Prostate gland (tissue), 2 donors: ENCODE results near the gene PSMD5. TPM values are rescaled to one million over a fixed set of nuclear protein-coding genes. Genes with fewer than 3 reads are reported as not detected.
A peak's percentile ranks its signal among the peaks of the same experiment; 100 is the strongest.

Experiments
- DNase-seq: peaks from one replicate; pipeline ENCODE4 v3.0.0-alpha.2; 2019; ENCODE audit warnings: low spot score
- H3K27ac ChIP-seq, 2 donors: fragments of 200-600 bp; sonication (generic); 2 replicates each; pipeline ENCODE4 v1.5.1; 2017 to 2019
- H3K27me3 ChIP-seq: fragments of 200-600 bp; sonication (generic); replicated peaks from 2 replicates; pipeline ENCODE4 v1.5.1; 2019; ENCODE audit not compliant: insufficient read depth
- H3K36me3 ChIP-seq, 2 donors: fragments of 200-600 bp; sonication (generic); 1 replicate in 1 of 2; 2 replicates in 1 of 2; pipeline versions ENCODE4 v1.5.1 to v1.8.1; 2017 to 2019
- H3K4me1 ChIP-seq: fragments of 200-600 bp; sonication (generic); replicated peaks from 2 replicates; pipeline ENCODE4 v1.5.1; 2019
- H3K4me3 ChIP-seq, 2 donors: fragments of 200-600 bp; sonication (generic); 2 replicates each; pipeline ENCODE4 v1.5.1; 2017 to 2019
- H3K9me3 ChIP-seq: fragments of 200-600 bp; sonication (generic); 2 replicates; pipeline ENCODE4 v1.5.1; 2017
- CTCF ChIP-seq, 4 experiments: fragments of 200-600 bp in 2 of 4; fragments of 450-650 bp in 2 of 4; sonication (generic) in 2 of 4; IDR thresholded peaks; 1 replicate in 3 of 4; 2 replicates in 1 of 4; pipeline ENCODE4 v1.5.1; 2016 to 2019; ENCODE audit warnings: antibody characterized with exemption in 4 of 4, mild to moderate bottlenecking in 2 of 4, moderate library complexity in 2 of 4
- POLR2A ChIP-seq: fragments of 450-650 bp; IDR thresholded peaks from one replicate; pipeline ENCODE4 v1.6.1; 2016; ENCODE audit warnings: antibody characterized with exemption, mild to moderate bottlenecking
- POLR2AphosphoS5 ChIP-seq: sonication (generic); formaldehyde crosslinking; IDR thresholded peaks from one replicate; pipeline ENCODE4 v1.6.1; 2017; ENCODE audit warnings: antibody characterized with exemption
- WGBS: methylation state at CpG from one replicate; pipeline ENCODE4 v1.1.5; 2018; 5-methylcytosine and 5-hydroxymethylcytosine counted together
- intact Hi-C: fragments of 100-400 bp; cut with DNase I; formaldehyde crosslinking; loops from one replicate; pipeline ENCODE4 v1.14.2; 2022
- total RNA-seq, 2 donors: library from RNA; depleted of rRNA; stranded (reverse); fragments of >200 nt; gene quantifications; one replicate each; pipeline ENCODE4 v1.1.0, GENCODE V29; 2016

The PSMD5 gene
- total RNA-seq, 2 donors from 2014 or later: 30.0 to 36.3 TPM

GRCh38 chr9:120870206-120870605 lies 27.5 kb upstream of the PSMD5 start:
- Histone ChIP-seq H3K27me3 (no peaks in the 10 kb centered on the region), H3K4me1 (no peaks in the 10 kb centered on the region), H3K4me3 (no peak overlapping the region), H3K9me3 (no peaks in the 10 kb centered on the region), H3K27ac (no peak overlapping the region), H3K36me3 (no peaks in the 10 kb centered on the region)
- intact Hi-C loops: loop anchor here (10.0 kb wide), 1 partner anchor 115 kb away; no protein-coding TSS in a partner anchor
- TF ChIP-seq CTCF (IDR thresholded peaks at IDR 0.05) (no peak), POLR2A (no peak), POLR2AphosphoS5 (no peak)
- no peak for DNase-seq
- WGBS: 91% methylated on average over 9 of the region's 9 CpGs

- Histone ChIP-seq H3K9me3 (no peaks in the 10 kb centered on the region), H3K4me1 (no peaks in the 10 kb centered on the region), H3K36me3 (no peaks in the 10 kb centered on the region), H3K4me3 (no peak overlapping the region), H3K27me3 (no peaks in the 10 kb centered on the region), H3K27ac (peak overlapping the region; percentile 80 to 82)
- no peak for DNase-seq
- WGBS: 84% methylated on average over 10 of the region's 10 CpGs
- TF ChIP-seq CTCF (IDR thresholded peaks at IDR 0.05) (no peak), POLR2AphosphoS5 (no peak), POLR2A (no peak)
- intact Hi-C loops: loop anchor here (2.0 to 10.0 kb wide), 3 partner anchors 67 to 208 kb away; no protein-coding TSS in a partner anchor
Observed at GRCh38 chr9:120869726-120870125, 27.0 kb upstream of the PSMD5 start.

- H3K4me1 ChIP-seq: no peaks in the 10 kb centered on the region
- intact Hi-C loops: loop anchor here (2.0 to 5.0 kb wide), 2 partner anchors 67 to 208 kb away; no protein-coding TSS in a partner anchor
- peak overlapping the region; percentile 80 to 82 for H3K27ac ChIP-seq
- H3K9me3 ChIP-seq: no peaks in the 10 kb centered on the region
- 34% methylated on average over 10 of the region's 10 CpGs for WGBS
- H3K36me3 ChIP-seq: no peaks in the 10 kb centered on the region
- H3K4me3 ChIP-seq: peak overlapping the region; percentile 36 to 46
- no peak for DNase-seq
- TF ChIP-seq CTCF (IDR thresholded peaks at IDR 0.05) (no peak), POLR2AphosphoS5 (no peak), POLR2A (no peak)
- H3K27me3 ChIP-seq: no peaks in the 10 kb centered on the region
Observed at GRCh38 chr9:120869360-120869687, 26.6 kb upstream of the PSMD5 start.

GRCh38 chr9:120868676-120869359 lies 26.1 kb upstream of the PSMD5 start:
- peak overlapping the region; percentile 80 to 82 for H3K27ac ChIP-seq
- TF ChIP-seq POLR2A (peak; percentile 74), POLR2AphosphoS5 (peak; percentile 61), CTCF (IDR thresholded peaks at IDR 0.05) (peak; percentile 19 to 70 (median 64))
- H3K36me3 ChIP-seq: no peaks in the 10 kb centered on the region
- no peaks in the 10 kb centered on the region for H3K9me3 ChIP-seq
- 6% methylated on average over 31 of the region's 52 CpGs for WGBS
- intact Hi-C loops: loop anchor here (2.0 to 5.0 kb wide), 2 partner anchors 68 to 208 kb away; no protein-coding TSS in a partner anchor
- no peaks in the 10 kb centered on the region for H3K27me3 ChIP-seq
- H3K4me1 ChIP-seq: no peaks in the 10 kb centered on the region
- peak overlapping the region; percentile 36 to 46 for H3K4me3 ChIP-seq
- DNase-seq: peak; percentile 96

GRCh38 chr9:120868339-120868675 lies 25.6 kb upstream of the PSMD5 start:
- Histone ChIP-seq H3K36me3 (peaks cover 0 to 3% of the 10 kb centered on the region in 2 donors), H3K9me3 (no peaks in the 10 kb centered on the region), H3K27me3 (no peaks in the 10 kb centered on the region), H3K27ac (peak overlapping the region; percentile 80 to 82), H3K4me1 (no peaks in the 10 kb centered on the region), H3K4me3 (peak overlapping the region; percentile 36 to 46)
- no peak for DNase-seq
- 20% methylated on average over 11 of the region's 11 CpGs for WGBS
- peak; percentile 11 for TF ChIP-seq POLR2AphosphoS5
- no peak for TF ChIP-seq CTCF (IDR thresholded peaks at IDR 0.05)
- intact Hi-C loops: loop anchor here (2.0 to 5.0 kb wide), 2 partner anchors 68 to 209 kb away; no protein-coding TSS in a partner anchor
